CD14-positive monocyte (primary cell): ENCODE data around the gene NUDT13. TPM values are rescaled to one million over a fixed set of nuclear protein-coding genes. Genes with fewer than 3 reads are reported as not detected.
A peak's percentile ranks its signal among the peaks of the same experiment; 100 is the strongest.

Source experiments
- DNase-seq, 3 donors: peaks; one replicate each; pipeline ENCODE4 v3.0.0-alpha.2; 2011 to 2022
- H2AFZ ChIP-seq: 2 replicates; pipeline ENCODE4 v1.6.0; 2012; ENCODE audit warnings: mild to moderate bottlenecking, low read depth, low read length, inconsistent platforms; ENCODE audit not compliant: insufficient read depth, poor library complexity, severe bottlenecking
- H3K27ac ChIP-seq, 2 donors: 1 replicate in 1 of 2; 2 replicates in 1 of 2; pipeline ENCODE4 v1.5.1; 2012 to 2013; ENCODE audit warnings: low read length in 2 of 2, control low read depth in 1 of 2, inconsistent platforms in 1 of 2, low read depth in 1 of 2, mild to moderate bottlenecking in 1 of 2
- H3K27me3 ChIP-seq, 2 donors: one replicate each; pipeline versions ENCODE4 v1.6.0 to v1.6.1; 2011 to 2013; ENCODE audit warnings: low read length in 2 of 2; ENCODE audit not compliant: control insufficient read depth in 2 of 2, insufficient read depth in 2 of 2
- H3K36me3 ChIP-seq, 2 donors: replicated peaks in 1 of 2; 1 replicate in 1 of 2; 2 replicates in 1 of 2; pipeline versions ENCODE4 v1.5.1 to v1.6.1; 2012 to 2013; ENCODE audit warnings: low read length in 2 of 2, control low read depth in 1 of 2, inconsistent platforms in 1 of 2, mild to moderate bottlenecking in 1 of 2; ENCODE audit not compliant: insufficient read depth in 2 of 2, control insufficient read depth in 1 of 2
- H3K4me1 ChIP-seq, 2 donors: 1 replicate in 1 of 2; 2 replicates in 1 of 2; pipeline versions ENCODE4 v1.5.1 to v1.6.1; 2012 to 2013; ENCODE audit warnings: low read length in 2 of 2, control low read depth in 1 of 2, inconsistent platforms in 1 of 2, mild to moderate bottlenecking in 1 of 2, moderate library complexity in 1 of 2; ENCODE audit not compliant: insufficient read depth in 2 of 2, control insufficient read depth in 1 of 2
- H3K4me2 ChIP-seq: replicated peaks from 2 replicates; pipeline ENCODE3; 2012; ENCODE audit warnings: low read length, moderate library complexity, mild to moderate bottlenecking; ENCODE audit not compliant: poor library complexity, severe bottlenecking; ENCODE audit errors: extremely low read depth
- H3K4me3 ChIP-seq, 3 experiments: fragments of 200-600 bp in 1 of 3; sonication (generic) in 1 of 3; replicated peaks in 1 of 3; 1 replicate in 2 of 3; 2 replicates in 1 of 3; pipeline ENCODE4 v1.5.1; 2011 to 2013; ENCODE audit warnings: low read length in 3 of 3, mild to moderate bottlenecking in 3 of 3, control low read depth in 2 of 3, low read depth in 2 of 3, inconsistent platforms in 1 of 3, moderate library complexity in 1 of 3
- H3K79me2 ChIP-seq: 2 replicates; pipeline ENCODE4 v1.6.0; 2012; ENCODE audit warnings: mild to moderate bottlenecking, control low read depth, inconsistent platforms, low read length, moderate library complexity; ENCODE audit not compliant: insufficient read depth
- H3K9ac ChIP-seq: 2 replicates; pipeline ENCODE4 v1.6.0; 2017; ENCODE audit warnings: low read length, mild to moderate bottlenecking; ENCODE audit not compliant: insufficient read depth, poor library complexity, severe bottlenecking
- H3K9me3 ChIP-seq, 2 donors: replicated peaks in 1 of 2; 1 replicate in 1 of 2; 2 replicates in 1 of 2; pipeline versions ENCODE4 v1.5.1 to v1.6.1; 2012 to 2013; ENCODE audit warnings: low read length in 2 of 2, control low read depth in 1 of 2; ENCODE audit not compliant: control insufficient read depth in 1 of 2, insufficient read depth in 1 of 2
- H4K20me1 ChIP-seq: 2 replicates; pipeline ENCODE4 v1.6.0; 2012; ENCODE audit warnings: mild to moderate bottlenecking, low read length, control low read depth, moderate library complexity; ENCODE audit not compliant: insufficient read depth
- H3K27ac Mint-ChIP-seq, 7 donors: one replicate each; pipeline ENCODE4 v1.8.0; 2020; ENCODE audit warnings: mild to moderate bottlenecking in 7 of 7, mixed read lengths in 7 of 7, moderate library complexity in 6 of 7, inconsistent platforms in 2 of 7
- H3K27me3 Mint-ChIP-seq, 3 donors: one replicate each; pipeline ENCODE4 v1.8.0; 2021 to 2022; ENCODE audit warnings: low read depth in 3 of 3, mild to moderate bottlenecking in 3 of 3, mixed read lengths in 3 of 3, moderate library complexity in 3 of 3, inconsistent platforms in 1 of 3
- H3K36me3 Mint-ChIP-seq, 2 donors: one replicate each; pipeline ENCODE4 v1.8.0; 2020; ENCODE audit warnings: mixed read lengths in 2 of 2, inconsistent platforms in 1 of 2, mild to moderate bottlenecking in 1 of 2
- H3K4me1 Mint-ChIP-seq: one replicate; pipeline ENCODE4 v1.8.0; 2020; ENCODE audit warnings: mild to moderate bottlenecking, mixed read lengths
- H3K4me3 Mint-ChIP-seq, 2 donors: one replicate each; pipeline ENCODE4 v1.8.0; 2020; ENCODE audit warnings: mild to moderate bottlenecking in 2 of 2, mixed read lengths in 2 of 2, moderate library complexity in 1 of 2
- H3K9me3 Mint-ChIP-seq, 7 donors: one replicate each; pipeline ENCODE4 v1.8.0; 2020 to 2022; ENCODE audit warnings: mixed read lengths in 7 of 7, mild to moderate bottlenecking in 6 of 7, moderate library complexity in 6 of 7, inconsistent platforms in 2 of 7
- WGBS: methylation state at CpG from one replicate; pipeline ENCODE4 v1.1.5; 2013; ENCODE audit warnings: missing lambda C conversion rate; ENCODE audit not compliant: insufficient coverage; 5-methylcytosine and 5-hydroxymethylcytosine counted together
- intact Hi-C, 2 donors: fragments of 100-400 bp; cut with micrococcal nuclease; formaldehyde crosslinking; loops; one replicate each; pipeline versions ENCODE4 v1.15.0 to v1.15.1; 2023
- polyA plus RNA-seq, 3 donors: library from polyadenylated mRNA; depleted of rRNA in 1 of 3; unstranded in 2 of 3; stranded (reverse) in 1 of 3; fragments of 300-500 nt in 2 of 3; fragments of >200 nt in 1 of 3; fragmentation: Illumina TruSeq in 2 of 3; gene quantifications; 1 replicate in 2 of 3; 2 replicates in 1 of 3; pipeline ENCODE4 v1.2.3, GENCODE V29; 2012 to 2021
- TF ChIP-seq, protein P1 (sequence below): fragments of 200-600 bp; IDR thresholded peaks from one replicate; pipeline ENCODE4 v1.8.0; 2022; ENCODE audit warnings: antibody characterized with exemption, mild to moderate bottlenecking

The NUDT13 gene
- polyA plus RNA-seq, 3 donors, result 0.69 to 4.5 (median 1.0) TPM

DNA sequence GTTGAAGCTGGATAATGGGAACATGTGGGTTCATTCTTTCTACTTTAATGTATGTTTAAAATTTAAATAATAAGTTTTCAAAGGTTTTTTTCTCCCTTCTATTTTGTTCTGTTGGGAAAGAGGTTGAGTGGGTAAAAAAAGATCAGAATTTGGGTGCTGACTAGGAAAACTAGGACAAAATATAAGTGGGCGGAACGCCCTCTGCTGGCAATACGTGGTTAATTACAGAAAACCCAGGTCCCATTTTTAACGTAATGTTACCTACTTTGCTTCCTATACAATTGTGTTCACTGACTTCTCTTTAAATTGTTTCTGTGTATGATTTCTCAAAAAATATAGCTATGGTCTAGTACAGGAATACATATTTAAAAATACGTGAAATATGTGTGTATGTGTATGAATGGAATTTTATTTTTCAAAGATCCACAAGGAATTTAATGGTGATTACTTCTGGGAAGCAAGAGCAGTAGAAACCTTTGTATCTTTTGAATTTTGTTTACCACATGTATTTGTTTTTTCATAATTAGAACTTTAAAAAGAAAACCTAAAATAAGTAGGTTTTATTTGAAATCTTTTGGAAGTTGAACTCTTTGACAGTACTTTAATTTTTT lies 48.9 kb downstream of the NUDT13 start:
- H3K4me2 ChIP-seq, result no peak overlapping the region
- TF ChIP-seq, protein P1, sequence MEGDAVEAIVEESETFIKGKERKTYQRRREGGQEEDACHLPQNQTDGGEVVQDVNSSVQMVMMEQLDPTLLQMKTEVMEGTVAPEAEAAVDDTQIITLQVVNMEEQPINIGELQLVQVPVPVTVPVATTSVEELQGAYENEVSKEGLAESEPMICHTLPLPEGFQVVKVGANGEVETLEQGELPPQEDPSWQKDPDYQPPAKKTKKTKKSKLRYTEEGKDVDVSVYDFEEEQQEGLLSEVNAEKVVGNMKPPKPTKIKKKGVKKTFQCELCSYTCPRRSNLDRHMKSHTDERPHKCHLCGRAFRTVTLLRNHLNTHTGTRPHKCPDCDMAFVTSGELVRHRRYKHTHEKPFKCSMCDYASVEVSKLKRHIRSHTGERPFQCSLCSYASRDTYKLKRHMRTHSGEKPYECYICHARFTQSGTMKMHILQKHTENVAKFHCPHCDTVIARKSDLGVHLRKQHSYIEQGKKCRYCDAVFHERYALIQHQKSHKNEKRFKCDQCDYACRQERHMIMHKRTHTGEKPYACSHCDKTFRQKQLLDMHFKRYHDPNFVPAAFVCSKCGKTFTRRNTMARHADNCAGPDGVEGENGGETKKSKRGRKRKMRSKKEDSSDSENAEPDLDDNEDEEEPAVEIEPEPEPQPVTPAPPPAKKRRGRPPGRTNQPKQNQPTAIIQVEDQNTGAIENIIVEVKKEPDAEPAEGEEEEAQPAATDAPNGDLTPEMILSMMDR, result peak; percentile 85
- Mint-ChIP-seq H3K4me3 (no peak overlapping the region), H3K9me3 (no peaks in the 10 kb centered on the region), H3K4me1 (peaks cover 10% of the 10 kb centered on the region), H3K27ac (no peak overlapping the region), H3K27me3 (no peaks in the 10 kb centered on the region), H3K36me3 (peaks cover 51 to 73% of the 10 kb centered on the region in 2 donors)
- no peak overlapping the region for H3K9ac ChIP-seq
- H3K27ac ChIP-seq, result no peak overlapping the region
- H4K20me1 ChIP-seq, result peaks cover 27% of the 10 kb centered on the region
- no peak overlapping the region for H2AFZ ChIP-seq
- no peak overlapping the region for H3K4me3 ChIP-seq
- DNase-seq, result peak; percentile 27 to 69 (median 44)
- H3K9me3 ChIP-seq, result no peaks in the 10 kb centered on the region
- peaks cover 45 to 74% of the 10 kb centered on the region in 2 donors for H3K36me3 ChIP-seq
- no peaks in the 10 kb centered on the region for H3K4me1 ChIP-seq
- peaks cover 41% of the 10 kb centered on the region for H3K79me2 ChIP-seq
- intact Hi-C loops, result no loop called here
- no CpG with 5 or more reads among the region's 5 CpGs for WGBS
- no peaks in the 10 kb centered on the region for H3K27me3 ChIP-seq

DNA sequence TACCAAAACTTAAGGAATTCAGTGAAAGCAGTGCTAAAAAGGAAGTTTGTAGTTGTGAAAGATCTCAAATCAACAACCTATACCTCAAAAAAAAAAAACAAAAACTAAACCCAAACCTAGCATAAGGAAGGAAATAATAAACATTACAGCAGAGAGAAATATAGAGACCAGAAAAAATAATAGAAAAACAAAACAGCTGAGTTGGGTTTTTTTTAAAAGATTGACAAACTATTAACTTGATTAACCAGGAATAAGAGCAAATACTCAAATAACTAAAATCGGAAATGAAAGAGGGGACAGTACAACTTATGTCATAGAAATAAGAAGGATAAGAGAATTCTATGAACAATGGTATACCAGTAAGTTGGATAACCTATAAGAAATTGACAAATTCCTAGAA lies 50.8 kb downstream of the NUDT13 start:
- no peak overlapping the region for H2AFZ ChIP-seq
- intact Hi-C loops, result loop anchor here (5.0 to 10.0 kb wide), 3 partner anchors 46 to 799 kb away; partner anchors contain the start of gene NUDT13 (in 2 of the 2)

More for the DNA sequence above, 50.8 kb downstream of the NUDT13 start:
- Histone ChIP-seq H3K27ac (peak overlapping the region in 1 of 2 donors; percentile 4), H3K27me3 (no peaks in the 10 kb centered on the region), H3K4me3 (no peak overlapping the region), H3K79me2 (peaks cover 58% of the 10 kb centered on the region), H3K9ac (no peak overlapping the region), H3K4me1 (peaks cover 0 to 3% of the 10 kb centered on the region in 2 donors), H3K9me3 (no peaks in the 10 kb centered on the region), H4K20me1 (peaks cover 27% of the 10 kb centered on the region), H3K4me2 (no peak overlapping the region), H3K36me3 (peaks cover 30 to 61% of the 10 kb centered on the region in 2 donors)
- Mint-ChIP-seq H3K9me3 (no peaks in the 10 kb centered on the region), H3K27ac (peak overlapping the region in 1 of 7 donors; percentile 21), H3K4me3 (no peak overlapping the region), H3K36me3 (peaks cover 46 to 61% of the 10 kb centered on the region in 2 donors), H3K27me3 (no peaks in the 10 kb centered on the region), H3K4me1 (peaks cover 14% of the 10 kb centered on the region)
- DNase-seq, result no peak
- WGBS, result no CpG with 5 or more reads among the region's 1 CpG
- TF ChIP-seq, protein P1, result no peak
